ENCODE measurements around the gene ZNF487. TPM values are rescaled to one million over a fixed set of nuclear protein-coding genes. Genes with fewer than 3 reads are reported as not detected.

Gene ZNF487
- total RNA-seq, 6 donors from 2014 or later, result 4.5 to 25.0 (median 11.0) TPM

DNA sequence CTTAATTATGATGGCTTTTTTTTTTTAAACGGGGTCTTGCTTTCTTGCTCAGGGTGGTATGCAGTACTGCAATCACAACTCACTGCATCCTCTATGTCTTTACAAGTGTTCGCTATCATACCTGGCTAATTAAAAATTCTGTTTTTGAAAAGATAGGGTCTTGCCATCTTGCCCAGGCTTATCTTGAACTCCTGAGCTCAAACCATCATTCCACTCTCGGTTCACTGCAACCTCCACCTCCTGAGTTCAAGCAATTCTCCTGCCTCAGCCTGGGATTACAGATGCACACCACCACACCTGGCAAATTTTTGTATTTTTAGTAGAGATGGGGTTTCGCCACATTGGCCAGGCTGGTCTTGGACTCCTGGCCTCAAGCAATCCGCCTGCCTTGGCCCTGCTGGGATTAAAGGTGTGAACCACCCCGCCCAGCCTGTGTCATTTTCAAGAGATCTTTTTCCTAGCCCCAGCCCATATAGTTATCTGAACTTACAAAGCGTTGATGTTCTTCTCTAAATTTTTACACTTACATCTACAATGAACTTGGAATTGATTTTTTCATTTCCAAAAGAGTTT, 33.9 kb upstream of the ZNF487 start:
- WGBS, 2 donors, result 81 to 90% methylated on average over 7 of the region's 7 CpGs
- Histone ChIP-seq H3K36me3 (peaks cover 0 to 31% (median 2%) of the 10 kb centered on the region in 4 donors), H3K4me3 (no peak overlapping the region), H3K4me1 (peaks cover 72 to 87% (median 81%) of the 10 kb centered on the region in 4 donors), H3K27me3 (no peaks in the 10 kb centered on the region), H3K27ac (peak overlapping the region in 2 of 4 donors; percentile 2 to 98), H3K9me3 (no peaks in the 10 kb centered on the region)
- TF ChIP-seq POLR2AphosphoS5 (IDR thresholded peaks at IDR 0.05), result no peak
- TF ChIP-seq POLR2A (IDR thresholded peaks at IDR 0.05), result no peak
- no peak for TF ChIP-seq EP300 (IDR thresholded peaks at IDR 0.05)
- no peak for TF ChIP-seq CTCF (IDR thresholded peaks at IDR 0.05)
- no peak for DNase-seq
- no peak for ATAC-seq (ENCODE audit: low FRiP score in 2 of 2)

GRCh38 chr10:43403911-43404703, 32.8 kb upstream of the ZNF487 start:
- DNase-seq, result peak in 1 of 2 donors; percentile 40

GRCh38 chr10:43404704-43405084, 32.2 kb upstream of the ZNF487 start:
- WGBS, 2 donors, result 39 to 48% methylated on average over 6 of the region's 6 CpGs
- peak overlapping the region in 1 of 4 donors; percentile 15 for H3K4me3 ChIP-seq
- no peaks in the 10 kb centered on the region for H3K27me3 ChIP-seq
- ATAC-seq (ENCODE audit: low FRiP score in 2 of 2), result no peak
- no peak for DNase-seq
- peaks cover 55 to 71% (median 64%) of the 10 kb centered on the region in 4 donors for H3K4me1 ChIP-seq
- peak overlapping the region in 3 of 4 donors; percentile 27 to 98 (median 45) for H3K27ac ChIP-seq
- TF ChIP-seq POLR2AphosphoS5 (IDR thresholded peaks at IDR 0.05) (no peak), EP300 (IDR thresholded peaks at IDR 0.05) (no peak), POLR2A (IDR thresholded peaks at IDR 0.05) (no peak), CTCF (IDR thresholded peaks at IDR 0.05) (no peak)
- peaks cover 0 to 26% (median 2%) of the 10 kb centered on the region in 4 donors for H3K36me3 ChIP-seq
- no peaks in the 10 kb centered on the region for H3K9me3 ChIP-seq

More at GRCh38 chr10:43403911-43404703, 32.8 kb upstream of the ZNF487 start:
- Histone ChIP-seq H3K36me3 (peaks cover 0 to 31% (median 2%) of the 10 kb centered on the region in 4 donors), H3K4me1 (peaks cover 61 to 76% (median 70%) of the 10 kb centered on the region in 4 donors), H3K27ac (peak overlapping the region in 3 of 4 donors; percentile 27 to 98 (median 45)), H3K4me3 (peak overlapping the region in 1 of 4 donors; percentile 15), H3K9me3 (no peaks in the 10 kb centered on the region), H3K27me3 (no peaks in the 10 kb centered on the region)
- no peak for ATAC-seq (ENCODE audit: low FRiP score in 2 of 2)
- WGBS, 2 donors, result 69 to 73% methylated on average over 14 of the region's 14 CpGs
- TF ChIP-seq POLR2AphosphoS5 (IDR thresholded peaks at IDR 0.05) (no peak), EP300 (IDR thresholded peaks at IDR 0.05) (no peak), POLR2A (IDR thresholded peaks at IDR 0.05) (no peak), CTCF (IDR thresholded peaks at IDR 0.05) (no peak)

GRCh38 chr10:43407148-43407575, 29.7 kb upstream of the ZNF487 start:
- peak in 1 of 2 donors; percentile 61 for ATAC-seq (ENCODE audit: low FRiP score in 2 of 2)

More at GRCh38 chr10:43407148-43407575, 29.7 kb upstream of the ZNF487 start:
- Histone ChIP-seq H3K36me3 (peaks cover 0 to 16% (median 2%) of the 10 kb centered on the region in 4 donors), H3K9me3 (no peaks in the 10 kb centered on the region), H3K27ac (peak overlapping the region; percentile 98 to 100 (median 98)), H3K4me1 (peaks cover 43 to 56% (median 44%) of the 10 kb centered on the region in 4 donors), H3K27me3 (no peaks in the 10 kb centered on the region), H3K4me3 (peak overlapping the region; percentile 57 to 83 (median 67))
- DNase-seq, result peak; percentile 51 to 96
- TF ChIP-seq CTCF (IDR thresholded peaks at IDR 0.05) (no peak), EP300 (IDR thresholded peaks at IDR 0.05) (no peak), POLR2A (IDR thresholded peaks at IDR 0.05) (no peak), POLR2AphosphoS5 (IDR thresholded peaks at IDR 0.05) (no peak)
- 0% methylated on average over 16 to 55 of the region's 59 CpGs for WGBS, 2 donors

All from upper lobe of left lung (tissue), 6 donors.